ENCODE data around the gene HEXD. TPM values are rescaled to one million over a fixed set of nuclear protein-coding genes. Genes with fewer than 3 reads are reported as not detected.
"Not testable (repeated sequence)": the region's sequence is repeated elsewhere in the genome, so short reads cannot be mapped to it uniquely, and the experiment has no call there.

Gene HEXD
- total RNA-seq, 1 donor from 2014 or later, result 49.7 TPM

DNA sequence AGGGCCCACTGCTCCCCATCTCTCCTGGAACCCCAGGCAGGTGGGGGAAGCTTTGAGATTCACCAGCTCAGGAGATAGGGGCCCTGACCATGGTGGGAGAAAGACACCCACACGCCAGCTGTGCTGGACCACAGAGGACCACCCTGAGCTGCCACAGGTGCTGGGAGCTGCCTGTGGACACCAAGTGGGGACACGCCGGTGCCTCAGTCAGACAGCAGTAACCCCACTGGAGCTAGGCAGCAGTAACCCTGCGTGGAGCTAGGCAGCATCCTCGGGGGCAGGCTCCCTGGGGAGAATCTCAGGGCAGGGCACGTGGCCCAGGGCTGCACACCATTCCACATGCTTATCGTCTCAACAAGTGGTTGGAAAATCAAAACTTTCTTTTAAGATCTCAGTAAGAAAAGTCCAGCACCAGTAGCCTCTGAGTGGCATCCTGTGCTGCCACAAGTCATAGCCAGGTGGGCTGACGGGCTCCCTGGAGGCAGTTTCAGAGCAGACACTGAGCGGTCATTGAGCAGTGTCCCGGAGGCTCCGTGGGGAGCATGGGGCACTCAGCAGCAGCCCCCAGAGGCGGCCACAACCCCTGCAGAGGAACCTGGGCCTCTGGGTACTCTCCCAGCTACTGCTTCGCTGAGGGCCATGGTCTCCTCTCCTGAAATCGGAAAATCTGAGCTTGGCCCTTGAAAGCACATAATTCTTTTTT is 8.0 kb upstream of the HEXD start:
- Mint-ChIP-seq H3K27ac (no peak overlapping the region), H3K36me3 (peaks cover 5% of the 10 kb centered on the region), H3K4me1 (ENCODE audit: unreplicated experiment) (peaks cover 9% of the 10 kb centered on the region), H3K27me3 (no peaks in the 10 kb centered on the region), H3K9me3 (no peaks in the 10 kb centered on the region), H3K4me3 (no peak overlapping the region)
- TF ChIP-seq, protein P1, sequence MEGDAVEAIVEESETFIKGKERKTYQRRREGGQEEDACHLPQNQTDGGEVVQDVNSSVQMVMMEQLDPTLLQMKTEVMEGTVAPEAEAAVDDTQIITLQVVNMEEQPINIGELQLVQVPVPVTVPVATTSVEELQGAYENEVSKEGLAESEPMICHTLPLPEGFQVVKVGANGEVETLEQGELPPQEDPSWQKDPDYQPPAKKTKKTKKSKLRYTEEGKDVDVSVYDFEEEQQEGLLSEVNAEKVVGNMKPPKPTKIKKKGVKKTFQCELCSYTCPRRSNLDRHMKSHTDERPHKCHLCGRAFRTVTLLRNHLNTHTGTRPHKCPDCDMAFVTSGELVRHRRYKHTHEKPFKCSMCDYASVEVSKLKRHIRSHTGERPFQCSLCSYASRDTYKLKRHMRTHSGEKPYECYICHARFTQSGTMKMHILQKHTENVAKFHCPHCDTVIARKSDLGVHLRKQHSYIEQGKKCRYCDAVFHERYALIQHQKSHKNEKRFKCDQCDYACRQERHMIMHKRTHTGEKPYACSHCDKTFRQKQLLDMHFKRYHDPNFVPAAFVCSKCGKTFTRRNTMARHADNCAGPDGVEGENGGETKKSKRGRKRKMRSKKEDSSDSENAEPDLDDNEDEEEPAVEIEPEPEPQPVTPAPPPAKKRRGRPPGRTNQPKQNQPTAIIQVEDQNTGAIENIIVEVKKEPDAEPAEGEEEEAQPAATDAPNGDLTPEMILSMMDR (conservative IDR thresholded peaks at IDR 0.05), result no peak
- no peak for DNase-seq (ENCODE audit: extremely low spot score, unreplicated experiment)

DNA sequence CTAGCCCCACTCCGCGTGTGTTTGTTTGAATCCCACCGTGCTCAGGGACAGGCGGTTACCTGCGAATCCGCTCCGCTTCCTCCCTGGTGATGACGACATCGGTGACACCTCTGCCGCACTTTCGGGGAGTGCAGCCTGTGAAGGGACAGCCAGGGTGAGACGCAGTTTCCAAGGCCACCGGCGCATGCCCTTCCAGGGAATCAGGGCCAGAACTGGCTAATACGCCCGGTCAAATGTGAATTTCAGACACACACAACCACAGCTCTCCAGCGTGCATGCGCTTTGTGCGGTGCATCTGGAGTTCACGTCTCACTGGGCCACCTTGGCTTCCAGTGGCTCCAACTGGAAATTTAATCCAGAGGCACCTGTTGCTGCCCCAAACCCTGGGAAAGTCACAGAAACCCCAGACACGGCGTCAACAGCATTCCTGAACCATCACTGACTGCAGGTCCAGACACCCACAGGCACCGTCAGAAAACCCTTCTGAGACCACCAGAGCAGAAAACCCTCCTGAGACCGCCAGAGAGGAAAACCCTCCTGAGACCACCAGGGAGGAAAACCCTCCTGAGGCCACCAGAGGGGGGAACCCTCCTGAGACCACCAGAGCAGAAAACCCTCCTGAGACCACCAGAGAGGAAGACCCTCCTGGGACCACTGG is 6.6 kb upstream of the HEXD start:
- Mint-ChIP-seq H3K4me3 (no peak overlapping the region), H3K4me1 (ENCODE audit: unreplicated experiment) (peaks cover 9% of the 10 kb centered on the region), H3K9me3 (no peaks in the 10 kb centered on the region), H3K27me3 (no peaks in the 10 kb centered on the region), H3K27ac (no peak overlapping the region), H3K36me3 (peaks cover 3% of the 10 kb centered on the region)
- no peak for DNase-seq (ENCODE audit: extremely low spot score, unreplicated experiment)
- TF ChIP-seq, protein P1 (conservative IDR thresholded peaks at IDR 0.05), result no peak

DNA sequence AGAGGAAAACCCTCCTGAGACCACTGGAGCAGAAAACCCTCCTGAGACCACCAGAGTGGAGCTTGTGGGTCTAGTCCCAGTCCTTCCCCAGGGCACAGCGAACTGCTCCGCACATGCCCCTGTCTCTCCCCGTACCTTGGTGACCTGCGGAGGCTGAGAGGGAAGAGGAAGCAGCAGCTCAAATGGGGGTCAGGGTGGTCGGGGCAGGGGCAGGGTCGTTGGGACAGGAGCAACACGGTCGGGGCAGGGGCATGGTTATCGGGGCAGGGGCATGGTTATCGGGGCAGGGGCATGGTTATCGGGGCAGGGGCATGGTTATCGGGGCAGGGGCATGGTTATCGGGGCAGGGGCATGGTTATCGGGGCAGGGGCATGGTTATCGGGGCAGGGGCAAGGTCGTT is 6.1 kb upstream of the HEXD start:
- not testable (repeated sequence) for H3K4me1 Mint-ChIP-seq (ENCODE audit: unreplicated experiment); DNase-seq (ENCODE audit: extremely low spot score, unreplicated experiment); H3K36me3 Mint-ChIP-seq; H3K4me3 Mint-ChIP-seq; H3K27ac Mint-ChIP-seq; H3K9me3 Mint-ChIP-seq; H3K27me3 Mint-ChIP-seq

DNA sequence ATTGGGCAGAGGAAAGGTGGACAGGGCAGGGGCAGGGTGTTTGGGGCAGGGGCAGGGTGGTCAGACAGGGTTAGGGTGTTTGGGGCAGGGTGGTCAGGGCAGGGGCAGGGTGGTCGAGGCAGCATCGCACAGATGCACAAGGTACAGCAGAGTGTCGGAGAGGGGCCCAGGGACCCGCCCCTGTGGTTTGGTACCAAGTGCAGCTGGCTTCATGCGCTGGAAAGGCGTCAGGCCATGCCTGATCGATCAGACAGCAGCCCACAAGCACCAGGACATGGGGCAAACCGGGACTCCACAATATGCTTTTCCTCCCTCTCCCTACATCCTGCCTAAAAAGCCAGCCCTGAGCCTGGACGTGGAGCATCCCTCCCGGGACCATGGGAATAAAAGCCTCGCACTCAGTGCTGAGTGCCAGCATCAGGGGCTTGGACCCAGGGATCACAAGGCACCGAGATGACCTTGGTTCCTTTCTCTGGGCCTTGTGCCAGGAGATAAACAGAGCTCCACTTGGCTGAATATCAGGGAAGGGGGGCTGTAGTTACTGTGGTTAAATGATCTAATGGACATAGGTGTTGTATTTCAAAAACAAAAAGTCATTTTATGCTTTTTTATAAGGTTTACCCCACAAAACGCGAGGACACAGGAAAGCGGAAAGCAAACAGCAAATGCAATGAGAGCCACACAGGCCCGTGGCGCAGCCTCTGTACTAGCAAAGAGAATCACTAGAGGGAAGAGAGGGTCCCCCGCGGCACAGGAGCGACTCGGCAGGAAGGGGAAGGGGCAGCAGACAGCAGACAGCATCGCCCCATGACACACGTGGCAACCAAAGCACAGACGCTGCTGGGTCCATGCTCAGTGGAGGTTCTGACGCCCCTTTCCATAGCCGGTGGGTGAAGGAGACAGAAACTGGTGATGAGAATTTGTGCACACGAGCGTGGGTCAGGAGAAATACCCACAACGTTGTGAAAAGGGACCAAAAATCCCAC is 5.3 kb upstream of the HEXD start:
- TF ChIP-seq, protein P1 (conservative IDR thresholded peaks at IDR 0.05), result no peak
- Mint-ChIP-seq H3K9me3 (no peaks in the 10 kb centered on the region), H3K27me3 (no peaks in the 10 kb centered on the region), H3K36me3 (peaks cover 3% of the 10 kb centered on the region), H3K4me3 (no peak overlapping the region), H3K4me1 (ENCODE audit: unreplicated experiment) (peaks cover 9% of the 10 kb centered on the region), H3K27ac (no peak overlapping the region)
- DNase-seq (ENCODE audit: extremely low spot score, unreplicated experiment), result no peak

DNA sequence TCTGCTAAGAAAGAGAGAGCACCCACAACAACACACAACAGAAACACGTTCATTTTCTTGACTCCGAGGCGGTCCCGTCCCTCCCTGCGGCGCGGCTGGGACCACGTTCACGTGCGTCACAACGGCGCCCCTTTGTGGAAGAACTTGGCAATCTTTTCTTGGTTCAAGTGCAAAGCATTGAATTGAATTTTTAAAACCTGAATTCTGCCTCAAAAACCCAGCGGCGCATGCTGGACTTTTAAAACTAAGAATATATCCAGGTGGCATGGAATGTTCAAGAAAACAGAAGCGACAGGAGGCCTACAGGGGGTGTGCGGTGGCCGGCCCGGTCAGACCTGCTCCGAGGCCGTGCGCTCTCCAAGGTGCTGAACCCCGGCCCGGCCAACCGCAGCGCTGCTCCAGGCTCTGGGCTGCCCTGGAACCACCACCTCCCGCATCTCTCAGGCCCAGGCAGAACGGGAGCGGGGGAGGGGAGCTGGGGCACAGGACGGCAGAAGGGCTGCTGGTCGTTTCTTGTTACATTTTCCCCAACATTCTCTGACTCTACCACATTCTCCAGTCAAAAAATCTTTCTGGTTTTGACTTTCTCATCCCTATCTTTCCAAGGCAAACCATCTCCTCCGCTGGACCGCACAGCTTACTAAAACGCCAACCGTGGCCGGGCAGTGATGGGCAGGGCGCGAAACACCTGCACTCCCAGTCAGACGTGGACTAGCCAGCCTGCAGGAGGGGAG is 3.4 kb upstream of the HEXD start:
- Mint-ChIP-seq H3K36me3 (peaks cover 3% of the 10 kb centered on the region), H3K27ac (no peak overlapping the region), H3K9me3 (no peaks in the 10 kb centered on the region), H3K27me3 (no peaks in the 10 kb centered on the region), H3K4me1 (ENCODE audit: unreplicated experiment) (peaks cover 14% of the 10 kb centered on the region), H3K4me3 (peak overlapping the region; percentile 50)
- peak; percentile 84 for DNase-seq (ENCODE audit: extremely low spot score, unreplicated experiment)
- TF ChIP-seq, protein P1 (conservative IDR thresholded peaks at IDR 0.05), result peak; percentile 89
